AG09309 (cell line): Measurements from ENCODE around the gene PDK3.

Source experiments
- DNase-seq: peaks from one replicate; pipeline ENCODE4 v3.0.0-alpha.2; 2010; ENCODE audit warnings: low read depth
- H3K4me3 ChIP-seq: 2 replicates; pipeline ENCODE4 v1.5.1; 2011; ENCODE audit warnings: mild to moderate bottlenecking, low read depth, low read length, moderate library complexity; ENCODE audit not compliant: control insufficient read depth
- TF ChIP-seq, protein P1 (sequence below): IDR thresholded peaks from 2 replicates; pipeline ENCODE4 v1.5.1; 2011; ENCODE audit warnings: mild to moderate bottlenecking, low read depth, low read length, inconsistent platforms; ENCODE audit not compliant: insufficient read depth, control insufficient read depth; ENCODE audit errors: missing control alignments

The PDK3 gene

DNA sequence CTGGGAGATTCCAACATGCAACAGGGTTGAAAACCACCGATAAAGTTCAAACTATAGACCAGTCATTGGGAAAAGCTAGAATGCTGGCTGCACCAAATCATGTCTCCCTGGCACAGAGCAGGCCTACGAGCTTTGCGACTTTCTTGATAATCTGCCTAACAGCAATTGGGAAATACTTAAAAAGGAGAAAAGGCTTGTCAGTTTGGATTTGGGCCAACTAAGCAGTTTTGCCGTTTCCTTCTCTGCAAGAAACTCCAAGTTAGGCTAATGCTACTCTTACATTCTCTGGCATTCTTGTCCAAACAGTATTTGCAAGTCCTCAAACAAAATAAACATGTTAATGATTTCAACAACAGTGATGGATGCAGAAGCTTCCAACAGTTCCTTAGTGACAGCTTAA lies 87.9 kb downstream of the PDK3 start:
- TF ChIP-seq, protein P1, sequence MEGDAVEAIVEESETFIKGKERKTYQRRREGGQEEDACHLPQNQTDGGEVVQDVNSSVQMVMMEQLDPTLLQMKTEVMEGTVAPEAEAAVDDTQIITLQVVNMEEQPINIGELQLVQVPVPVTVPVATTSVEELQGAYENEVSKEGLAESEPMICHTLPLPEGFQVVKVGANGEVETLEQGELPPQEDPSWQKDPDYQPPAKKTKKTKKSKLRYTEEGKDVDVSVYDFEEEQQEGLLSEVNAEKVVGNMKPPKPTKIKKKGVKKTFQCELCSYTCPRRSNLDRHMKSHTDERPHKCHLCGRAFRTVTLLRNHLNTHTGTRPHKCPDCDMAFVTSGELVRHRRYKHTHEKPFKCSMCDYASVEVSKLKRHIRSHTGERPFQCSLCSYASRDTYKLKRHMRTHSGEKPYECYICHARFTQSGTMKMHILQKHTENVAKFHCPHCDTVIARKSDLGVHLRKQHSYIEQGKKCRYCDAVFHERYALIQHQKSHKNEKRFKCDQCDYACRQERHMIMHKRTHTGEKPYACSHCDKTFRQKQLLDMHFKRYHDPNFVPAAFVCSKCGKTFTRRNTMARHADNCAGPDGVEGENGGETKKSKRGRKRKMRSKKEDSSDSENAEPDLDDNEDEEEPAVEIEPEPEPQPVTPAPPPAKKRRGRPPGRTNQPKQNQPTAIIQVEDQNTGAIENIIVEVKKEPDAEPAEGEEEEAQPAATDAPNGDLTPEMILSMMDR: no peak
- DNase-seq: no peak
- no peak overlapping the region for H3K4me3 ChIP-seq

DNA sequence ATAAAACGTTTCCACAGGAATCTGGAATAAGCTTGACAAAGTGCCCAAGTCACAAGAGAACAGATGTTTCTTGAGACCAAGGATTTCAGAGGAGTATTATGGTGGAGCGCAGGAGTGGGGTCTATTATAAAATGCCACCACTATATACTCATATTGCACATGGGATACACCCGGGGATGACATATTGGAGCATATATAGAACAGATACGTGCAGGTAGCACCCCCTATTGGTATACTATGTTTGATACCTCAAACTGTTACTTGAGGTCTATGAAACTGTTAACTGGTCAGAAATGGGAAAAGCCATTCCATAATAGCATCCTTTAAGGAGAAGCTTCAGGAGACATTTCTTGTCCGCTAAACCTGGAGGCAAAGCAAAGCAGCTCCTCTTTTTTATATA lies 96.0 kb downstream of the PDK3 start:
- no peak for DNase-seq
- H3K4me3 ChIP-seq: no peak overlapping the region
- TF ChIP-seq, protein P1: peak; percentile 24

DNA sequence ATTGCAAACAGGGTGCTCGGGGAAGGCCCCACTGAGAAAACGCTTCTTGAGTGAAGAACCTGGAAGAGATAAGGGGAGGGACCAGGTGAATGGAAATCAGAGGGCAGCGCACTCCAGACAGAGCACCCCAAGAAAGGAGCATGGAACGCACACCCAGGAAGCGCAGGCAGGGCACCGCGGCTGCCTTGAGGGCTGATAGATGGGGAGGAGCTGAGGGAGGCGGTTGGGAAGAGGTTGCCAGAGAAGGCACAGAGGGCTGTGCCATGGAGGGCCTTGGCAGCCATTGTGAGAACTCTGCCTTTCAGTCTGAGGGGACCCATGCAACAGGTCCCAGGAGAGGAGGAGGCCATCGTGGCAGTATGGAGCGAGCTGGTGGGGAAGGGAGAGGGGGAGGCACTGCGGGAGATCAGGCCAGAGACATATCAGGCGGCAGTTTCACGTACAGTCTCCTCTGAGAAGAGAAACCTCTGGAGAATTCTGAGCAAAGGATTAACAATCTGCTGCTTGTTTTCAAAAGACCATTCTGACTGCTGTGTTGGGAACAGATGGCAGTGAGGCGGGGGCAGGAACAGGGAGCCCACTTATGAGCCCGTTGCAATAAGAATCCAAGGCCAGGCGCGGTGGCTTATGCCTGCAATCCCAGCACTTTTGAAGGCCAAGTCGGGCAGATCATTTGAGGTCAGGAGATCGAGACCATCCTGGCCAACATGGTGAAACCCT lies 98.4 kb downstream of the PDK3 start:
- DNase-seq: no peak
- TF ChIP-seq, protein P1: no peak
- no peak overlapping the region for H3K4me3 ChIP-seq

DNA sequence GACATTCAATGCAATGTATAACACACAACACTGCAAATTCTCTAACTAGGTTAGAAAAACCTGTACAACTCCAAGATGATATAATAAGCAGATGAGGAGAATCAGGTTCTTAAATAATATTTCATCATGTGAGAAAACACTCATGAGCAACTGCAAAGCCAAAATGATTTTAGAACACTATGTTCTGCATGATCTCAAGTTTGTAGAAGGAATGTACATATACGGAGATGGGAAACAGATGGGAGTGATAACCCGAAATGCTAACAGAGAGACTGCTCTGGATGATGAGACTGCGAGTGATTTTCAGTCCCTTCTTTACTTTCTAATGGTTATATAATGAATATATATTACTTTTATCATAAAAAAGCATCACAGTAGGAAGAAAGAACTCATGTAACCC lies 101.2 kb downstream of the PDK3 start:
- H3K4me3 ChIP-seq: no peak overlapping the region
- no peak for DNase-seq
- TF ChIP-seq, protein P1: no peak

DNA sequence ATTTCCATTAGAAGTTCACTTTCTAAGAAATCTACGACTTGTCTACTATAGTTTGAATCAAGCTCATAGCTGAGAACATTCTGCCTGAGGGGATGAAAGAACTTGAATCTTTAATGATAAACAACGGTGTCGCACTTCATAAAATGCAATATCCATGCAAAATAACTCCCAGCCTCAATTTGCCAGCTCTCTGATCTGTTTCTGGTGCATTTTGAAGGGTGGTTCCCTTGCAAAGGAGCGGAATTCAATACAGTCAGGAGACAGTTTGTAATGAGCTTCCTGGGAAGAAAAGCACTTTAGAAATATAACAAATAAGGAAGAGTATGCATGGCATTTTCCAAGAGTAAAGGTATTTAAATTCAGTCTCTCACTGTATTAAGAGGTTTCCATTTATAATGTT lies 102.1 kb downstream of the PDK3 start:
- no peak overlapping the region for H3K4me3 ChIP-seq
- TF ChIP-seq, protein P1: no peak
- no peak for DNase-seq

DNA sequence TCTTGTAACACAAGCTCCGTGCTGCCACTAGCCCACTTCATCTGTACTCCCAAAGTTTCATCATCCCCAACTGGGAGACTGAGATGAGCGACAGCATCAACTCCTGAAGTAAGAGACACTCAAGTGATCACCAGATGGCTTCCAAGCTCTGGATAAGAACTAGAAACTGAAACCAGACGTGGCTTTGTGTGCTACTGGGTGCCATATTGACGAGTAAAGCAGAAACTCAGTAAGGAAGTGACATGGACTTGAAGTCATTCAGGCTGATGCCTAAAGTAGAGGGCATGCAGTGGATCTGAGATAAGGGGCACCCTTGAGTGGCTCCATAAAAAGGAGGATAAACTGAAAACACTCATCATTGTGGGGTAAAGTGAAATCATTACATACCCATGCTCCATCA lies 109.7 kb downstream of the PDK3 start:
- DNase-seq: no peak
- H3K4me3 ChIP-seq: no peak overlapping the region
- TF ChIP-seq, protein P1: no peak

DNA sequence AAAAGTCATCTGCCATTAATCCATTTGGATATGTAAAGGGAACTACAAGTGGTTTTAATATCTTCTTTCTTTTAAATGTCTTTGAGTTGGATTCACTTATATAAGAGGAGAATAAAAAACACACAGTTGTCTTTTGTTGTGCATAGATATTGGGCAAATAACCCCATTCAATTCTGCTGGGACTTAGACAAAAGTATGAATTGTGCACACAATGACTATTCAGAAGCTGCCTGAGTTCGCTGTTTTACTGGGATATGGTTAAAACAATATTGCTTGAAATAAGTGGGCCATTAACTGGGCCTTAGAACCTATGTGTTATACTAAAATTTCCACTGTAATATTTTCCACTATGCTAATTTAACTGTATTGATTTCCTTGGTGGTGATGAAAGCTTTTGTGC lies 110.4 kb downstream of the PDK3 start:
- TF ChIP-seq, protein P1: no peak
- DNase-seq: no peak
- no peak overlapping the region for H3K4me3 ChIP-seq
